ENCODE measurements around the gene EEF1AKMT3.

GRCh38 chr12:57730336-57731067, 41.9 kb upstream of the EEF1AKMT3 start:
- TF ChIP-seq CEBPB (IDR thresholded peaks at IDR 0.05; ENCODE audit: low read depth, low read length), result no peak
- no peak for TF ChIP-seq CTCF (conservative IDR thresholded peaks at IDR 0.05; ENCODE audit: low read depth, low read length)
- TF ChIP-seq POLR2A (IDR thresholded peaks at IDR 0.05; ENCODE audit: low read depth, low read length), result no peak
- TF ChIP-seq RAD21 (IDR thresholded peaks at IDR 0.05; ENCODE audit: low read length), result no peak
